ENCODE measurements around the gene RAD50. TPM values are rescaled to one million over a fixed set of nuclear protein-coding genes. Genes with fewer than 3 reads are reported as not detected.

The RAD50 gene
- total RNA-seq, 1 donor from 2014 or later: 33.2 TPM

DNA sequence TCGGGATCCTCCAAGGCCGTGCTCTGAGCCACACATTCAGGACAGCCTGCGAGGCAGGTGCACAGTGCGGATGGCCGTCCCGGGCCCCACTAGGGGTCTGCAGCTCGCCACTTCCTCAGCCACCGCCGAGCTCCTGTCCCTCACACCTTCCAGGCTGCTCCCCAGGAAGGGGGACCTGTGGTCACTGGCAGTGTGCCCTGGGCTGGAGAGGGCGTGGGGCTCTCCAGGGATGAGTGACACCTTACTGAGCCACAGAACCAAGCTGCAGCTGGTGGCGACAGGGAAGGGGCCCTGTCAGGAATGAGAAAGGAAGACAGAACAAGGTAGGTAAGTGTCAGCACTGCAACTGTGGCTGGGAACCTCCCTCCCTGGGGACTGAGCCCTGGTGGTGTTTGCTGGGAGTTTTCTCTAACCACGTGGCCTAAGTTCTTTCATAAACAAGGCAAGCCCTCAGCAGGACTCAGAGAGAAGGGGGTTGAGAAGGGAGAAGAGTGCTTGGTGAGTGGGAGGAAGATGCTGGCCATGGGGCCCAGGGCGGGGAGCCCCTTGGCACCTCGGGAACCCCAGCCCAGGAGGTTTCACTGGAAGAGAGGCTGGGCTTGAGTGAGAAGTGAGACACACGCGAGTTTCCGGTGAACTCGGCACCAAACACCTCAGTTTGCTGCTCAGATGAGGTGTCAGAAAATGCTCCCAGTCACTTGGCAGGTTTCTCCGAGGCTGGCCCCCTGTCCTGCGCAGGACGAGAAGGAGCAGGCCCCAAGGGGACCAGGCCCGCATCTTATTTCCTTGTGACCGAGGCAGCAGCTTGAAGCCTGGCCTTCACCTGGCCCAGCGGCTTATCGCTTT, 106.4 kb downstream of the RAD50 start:
- intact Hi-C loops (cut with DNase I): no loop called here
- no peaks in the 10 kb centered on the region for H3K4me1 ChIP-seq

DNA sequence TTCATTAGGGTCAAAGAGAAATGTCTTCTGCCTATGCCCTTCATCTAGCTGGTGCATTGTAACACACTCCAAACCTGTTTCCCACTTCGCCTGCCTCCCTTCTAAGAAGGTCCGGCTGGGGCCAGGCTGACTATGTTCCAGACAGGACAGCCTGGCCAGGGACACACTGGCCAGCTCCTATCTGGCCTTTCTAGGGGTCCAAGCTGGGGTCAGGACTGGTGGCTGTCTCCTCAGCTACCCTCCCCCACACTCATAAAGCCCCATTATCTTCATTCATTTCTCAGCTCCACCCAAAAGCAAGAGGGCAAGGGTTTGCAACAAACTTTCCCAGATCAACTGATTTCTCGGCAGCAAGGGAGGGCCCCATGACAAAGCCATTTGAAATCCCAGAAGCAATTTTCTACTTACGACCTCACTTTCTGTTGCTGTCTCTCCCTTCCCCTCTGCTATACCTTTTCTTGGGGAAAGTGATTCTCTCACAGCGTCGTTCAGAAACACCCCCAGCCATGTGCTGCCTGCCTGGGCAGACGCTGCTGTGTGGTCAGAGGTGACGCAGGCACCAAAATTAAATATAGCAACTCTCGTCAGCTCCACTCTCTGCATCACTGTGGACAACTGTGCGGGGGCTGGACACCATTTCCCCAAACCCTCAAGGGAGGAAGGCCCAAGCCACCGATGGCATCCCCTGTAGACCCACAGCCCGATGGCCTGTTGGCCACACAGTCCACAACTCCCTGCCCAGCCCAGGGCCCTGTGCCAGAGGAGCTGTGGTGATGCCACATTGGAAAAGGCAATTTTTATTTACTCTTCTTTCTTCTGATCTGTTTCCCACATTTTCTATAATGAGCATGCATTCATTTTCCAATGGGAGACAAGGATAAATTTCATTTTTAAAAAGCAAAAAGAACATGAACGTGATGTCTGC, 107.3 kb downstream of the RAD50 start:
- ATAC-seq (no peak), DNase-seq (no peak)
- Histone ChIP-seq H3K9me3 (no peaks in the 10 kb centered on the region), H3K27me3 (ENCODE audit: low read depth) (no peaks in the 10 kb centered on the region), H3K36me3 (no peaks in the 10 kb centered on the region), H3K27ac (no peak overlapping the region), H3K4me3 (no peak overlapping the region), H3K4me1 (no peaks in the 10 kb centered on the region)
- TF ChIP-seq, protein P1, sequence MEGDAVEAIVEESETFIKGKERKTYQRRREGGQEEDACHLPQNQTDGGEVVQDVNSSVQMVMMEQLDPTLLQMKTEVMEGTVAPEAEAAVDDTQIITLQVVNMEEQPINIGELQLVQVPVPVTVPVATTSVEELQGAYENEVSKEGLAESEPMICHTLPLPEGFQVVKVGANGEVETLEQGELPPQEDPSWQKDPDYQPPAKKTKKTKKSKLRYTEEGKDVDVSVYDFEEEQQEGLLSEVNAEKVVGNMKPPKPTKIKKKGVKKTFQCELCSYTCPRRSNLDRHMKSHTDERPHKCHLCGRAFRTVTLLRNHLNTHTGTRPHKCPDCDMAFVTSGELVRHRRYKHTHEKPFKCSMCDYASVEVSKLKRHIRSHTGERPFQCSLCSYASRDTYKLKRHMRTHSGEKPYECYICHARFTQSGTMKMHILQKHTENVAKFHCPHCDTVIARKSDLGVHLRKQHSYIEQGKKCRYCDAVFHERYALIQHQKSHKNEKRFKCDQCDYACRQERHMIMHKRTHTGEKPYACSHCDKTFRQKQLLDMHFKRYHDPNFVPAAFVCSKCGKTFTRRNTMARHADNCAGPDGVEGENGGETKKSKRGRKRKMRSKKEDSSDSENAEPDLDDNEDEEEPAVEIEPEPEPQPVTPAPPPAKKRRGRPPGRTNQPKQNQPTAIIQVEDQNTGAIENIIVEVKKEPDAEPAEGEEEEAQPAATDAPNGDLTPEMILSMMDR (IDR thresholded peaks at IDR 0.05): no peak
- intact Hi-C loops (cut with DNase I): no loop called here

More for the DNA sequence above, 106.4 kb downstream of the RAD50 start:
- H3K36me3 ChIP-seq: no peaks in the 10 kb centered on the region
- H3K4me3 ChIP-seq: no peak overlapping the region
- no peaks in the 10 kb centered on the region for H3K27me3 ChIP-seq (ENCODE audit: low read depth)
- ATAC-seq (peak in 1 of 2 donors; percentile 30), DNase-seq (no peak)
- TF ChIP-seq, protein P1 (IDR thresholded peaks at IDR 0.05): no peak
- H3K9me3 ChIP-seq: no peaks in the 10 kb centered on the region
- H3K27ac ChIP-seq: no peak overlapping the region

DNA sequence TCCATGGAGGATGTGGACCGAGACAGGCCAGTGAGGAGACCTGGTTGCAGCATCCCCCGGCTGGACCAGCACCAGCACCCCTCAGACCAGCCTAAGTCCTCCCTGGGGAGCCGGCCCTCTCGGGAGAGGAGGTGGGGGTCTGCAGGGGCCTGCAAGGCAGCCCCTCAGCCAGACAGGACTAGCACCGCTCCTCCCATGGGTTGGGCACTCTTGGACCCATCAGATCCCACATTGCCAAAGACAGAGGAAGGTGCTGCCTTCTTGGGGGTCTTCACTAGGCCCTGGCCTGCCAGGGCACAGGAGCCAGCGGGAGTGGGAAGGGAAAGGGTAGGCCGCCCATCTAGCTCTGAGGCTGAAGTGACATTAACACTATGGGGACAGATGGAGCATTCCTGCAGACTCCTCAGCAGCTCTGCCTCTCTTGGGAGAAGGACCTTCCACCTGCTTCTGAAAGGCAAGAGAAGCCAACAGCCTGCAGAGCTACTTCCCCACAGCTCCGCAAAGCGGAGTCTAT, 108.0 kb downstream of the RAD50 start:
- Histone ChIP-seq H3K27ac (no peak overlapping the region), H3K9me3 (no peaks in the 10 kb centered on the region), H3K4me3 (no peak overlapping the region), H3K4me1 (no peaks in the 10 kb centered on the region), H3K27me3 (ENCODE audit: low read depth) (no peaks in the 10 kb centered on the region), H3K36me3 (no peaks in the 10 kb centered on the region)
- TF ChIP-seq, protein P1 (IDR thresholded peaks at IDR 0.05): no peak
- intact Hi-C loops (cut with DNase I): no loop called here
- ATAC-seq (no peak), DNase-seq (no peak)

DNA sequence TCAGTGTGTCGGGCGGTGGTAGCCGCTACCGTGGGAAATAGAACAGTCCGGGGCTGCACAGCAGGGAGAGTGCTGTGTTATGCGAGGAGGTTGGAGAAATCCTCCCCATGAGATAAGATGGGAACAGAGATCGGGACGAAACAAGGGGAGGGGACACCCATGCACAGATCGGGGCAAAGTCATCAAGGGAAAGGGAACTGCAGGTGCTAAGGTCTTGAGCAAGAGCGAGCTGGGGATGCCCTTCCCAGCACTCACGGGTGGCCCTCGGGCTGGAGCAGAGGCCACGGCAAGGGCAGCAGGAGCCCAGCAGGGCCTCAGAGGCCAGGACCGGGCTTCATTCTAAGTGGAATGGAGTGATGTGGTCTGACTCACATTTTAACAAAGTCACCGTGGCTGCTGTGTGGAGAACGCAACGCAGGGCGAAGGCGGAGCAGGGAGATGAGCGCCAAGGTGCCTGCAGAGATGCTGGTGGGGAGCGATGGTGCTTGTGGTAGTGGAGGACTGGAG, 108.8 kb downstream of the RAD50 start:
- DNase-seq: no peak

More for the DNA sequence above, 108.8 kb downstream of the RAD50 start:
- no peak overlapping the region for H3K4me3 ChIP-seq
- no peaks in the 10 kb centered on the region for H3K27me3 ChIP-seq (ENCODE audit: low read depth)
- H3K9me3 ChIP-seq: no peaks in the 10 kb centered on the region
- no peaks in the 10 kb centered on the region for H3K4me1 ChIP-seq
- H3K36me3 ChIP-seq: no peaks in the 10 kb centered on the region
- TF ChIP-seq, protein P1 (IDR thresholded peaks at IDR 0.05): no peak
- no peak overlapping the region for H3K27ac ChIP-seq
- intact Hi-C loops (cut with DNase I): no loop called here
- no peak for ATAC-seq
